ENCODE data around the gene ASB1. TPM values are rescaled to one million over a fixed set of nuclear protein-coding genes. Genes with fewer than 3 reads are reported as not detected.

Gene ASB1
- total RNA-seq, 2 experiments from 2014 or later = 31.7 to 33.4 TPM

- DNase-seq = no peak
- CTCF ChIA-PET = no interaction called here
- H3K27me3 Mint-ChIP-seq = no peaks in the 10 kb centered on the region
- no peaks in the 10 kb centered on the region for H3K9me3 Mint-ChIP-seq (ENCODE audit: low read depth)
- H3K4me1 Mint-ChIP-seq = peaks cover 14% of the 10 kb centered on the region
- no peaks in the 10 kb centered on the region for H3K36me3 Mint-ChIP-seq (ENCODE audit: low read depth)
- POLR2A ChIA-PET = no interaction called here
- ATAC-seq = no peak
- intact Hi-C loops (cut with DNase I, micrococcal nuclease) = no loop called here
- H3K27ac Mint-ChIP-seq = no peak overlapping the region
- H3K4me3 Mint-ChIP-seq = no peak overlapping the region
Measured at GRCh38 chr2:238489431-238489830, 62.7 kb downstream of the ASB1 start.

- Mint-ChIP-seq H3K4me3 (no peak overlapping the region), H3K27ac (no peak overlapping the region), H3K4me1 (peaks cover 19% of the 10 kb centered on the region), H3K27me3 (no peaks in the 10 kb centered on the region), H3K36me3 (ENCODE audit: low read depth) (no peaks in the 10 kb centered on the region), H3K9me3 (ENCODE audit: low read depth) (no peaks in the 10 kb centered on the region)
- CTCF ChIA-PET = interaction anchor here (0.5 to 0.6 kb wide), 2 partner anchors 117 to 873 kb away, joined by 3 read pairs; no protein-coding TSS in a partner anchor
- POLR2A ChIA-PET = no interaction called here
- intact Hi-C loops (cut with DNase I, micrococcal nuclease) = no loop called here
- ATAC-seq = no peak
- no peak for DNase-seq
Measured at GRCh38 chr2:238489896-238490295, 63.2 kb downstream of the ASB1 start.

GRCh38 chr2:238492840-238493239 lies 66.1 kb downstream of the ASB1 start:
- Mint-ChIP-seq H3K36me3 (ENCODE audit: low read depth) (no peaks in the 10 kb centered on the region), H3K4me1 (peaks cover 22% of the 10 kb centered on the region), H3K4me3 (no peak overlapping the region), H3K27me3 (no peaks in the 10 kb centered on the region), H3K27ac (no peak overlapping the region), H3K9me3 (ENCODE audit: low read depth) (no peaks in the 10 kb centered on the region)
- ChIA-PET CTCF (no interaction called here), POLR2A (no interaction called here)
- DNase-seq (no peak), ATAC-seq (no peak)
- intact Hi-C loops (cut with DNase I, micrococcal nuclease) = no loop called here

- no peaks in the 10 kb centered on the region for H3K27me3 Mint-ChIP-seq
- no peaks in the 10 kb centered on the region for H3K9me3 Mint-ChIP-seq (ENCODE audit: low read depth)
- H3K36me3 Mint-ChIP-seq (ENCODE audit: low read depth) = no peaks in the 10 kb centered on the region
- ATAC-seq = no peak
- H3K4me3 Mint-ChIP-seq = no peak overlapping the region
- no peak for DNase-seq
- peaks cover 22% of the 10 kb centered on the region for H3K4me1 Mint-ChIP-seq
- ChIA-PET POLR2A (no interaction called here), CTCF (interaction anchor here (1.1 to 1.3 kb wide), 2 partner anchors 20 to 123 kb away, joined by 3 to 6 read pairs; no protein-coding TSS in a partner anchor)
- H3K27ac Mint-ChIP-seq = peak overlapping the region; percentile 70
- intact Hi-C loops (cut with DNase I, micrococcal nuclease) = no loop called here
Measured at GRCh38 chr2:238493411-238493810, 66.7 kb downstream of the ASB1 start.

GRCh38 chr2:238493880-238494572 lies 67.3 kb downstream of the ASB1 start:
- ChIA-PET POLR2A (no interaction called here), CTCF (interaction anchor here (0.8 to 1.3 kb wide), 3 partner anchors 16 to 124 kb away, joined by 3 to 6 read pairs (median 4); no protein-coding TSS in a partner anchor)
- Mint-ChIP-seq H3K4me3 (no peak overlapping the region), H3K4me1 (peaks cover 22% of the 10 kb centered on the region), H3K27ac (peak overlapping the region; percentile 70), H3K27me3 (no peaks in the 10 kb centered on the region), H3K9me3 (ENCODE audit: low read depth) (no peaks in the 10 kb centered on the region), H3K36me3 (ENCODE audit: low read depth) (no peaks in the 10 kb centered on the region)
- peak; percentile 68 for DNase-seq
- intact Hi-C loops (cut with DNase I, micrococcal nuclease) = no loop called here
- peak; percentile 92 for ATAC-seq

- CTCF ChIA-PET = interaction anchor here (0.8 to 1.3 kb wide), 3 partner anchors 16 to 124 kb away, joined by 3 to 6 read pairs (median 4); no protein-coding TSS in a partner anchor
- POLR2A ChIA-PET = no interaction called here
- intact Hi-C loops (cut with DNase I, micrococcal nuclease) = no loop called here
- H3K4me3 Mint-ChIP-seq = no peak overlapping the region
- H3K36me3 Mint-ChIP-seq (ENCODE audit: low read depth) = no peaks in the 10 kb centered on the region
- DNase-seq (no peak), ATAC-seq (no peak)
- peaks cover 22% of the 10 kb centered on the region for H3K4me1 Mint-ChIP-seq
- no peaks in the 10 kb centered on the region for H3K27me3 Mint-ChIP-seq
- H3K9me3 Mint-ChIP-seq (ENCODE audit: low read depth) = no peaks in the 10 kb centered on the region
- peak overlapping the region; percentile 70 for H3K27ac Mint-ChIP-seq
Measured at GRCh38 chr2:238494573-238494961, 67.8 kb downstream of the ASB1 start.

GRCh38 chr2:238495422-238495821 lies 68.7 kb downstream of the ASB1 start:
- ChIA-PET POLR2A (interaction anchor here (0.7 kb wide), 1 partner anchor 91 kb away, joined by 4 read pairs; no protein-coding TSS in a partner anchor), CTCF (no interaction called here)
- intact Hi-C loops (cut with DNase I, micrococcal nuclease) = no loop called here

GRCh38 chr2:238496756-238497609 lies 70.3 kb downstream of the ASB1 start:
- no peak for ATAC-seq
- Mint-ChIP-seq H3K4me3 (no peak overlapping the region), H3K27me3 (no peaks in the 10 kb centered on the region), H3K4me1 (peaks cover 22% of the 10 kb centered on the region), H3K27ac (peak overlapping the region; percentile 34), H3K36me3 (ENCODE audit: low read depth) (no peaks in the 10 kb centered on the region), H3K9me3 (ENCODE audit: low read depth) (no peaks in the 10 kb centered on the region)
- POLR2A ChIA-PET = no interaction called here
- no peak for DNase-seq
- intact Hi-C loops (cut with DNase I, micrococcal nuclease) = no loop called here
- CTCF ChIA-PET = no interaction called here

More at GRCh38 chr2:238495422-238495821, 68.7 kb downstream of the ASB1 start:
- Mint-ChIP-seq H3K36me3 (ENCODE audit: low read depth) (no peaks in the 10 kb centered on the region), H3K9me3 (ENCODE audit: low read depth) (no peaks in the 10 kb centered on the region), H3K4me1 (peaks cover 22% of the 10 kb centered on the region), H3K27me3 (no peaks in the 10 kb centered on the region), H3K27ac (no peak overlapping the region), H3K4me3 (no peak overlapping the region)
- ATAC-seq (no peak), DNase-seq (no peak)

- POLR2A ChIA-PET = no interaction called here
- Mint-ChIP-seq H3K4me3 (no peak overlapping the region), H3K9me3 (ENCODE audit: low read depth) (no peaks in the 10 kb centered on the region), H3K27ac (no peak overlapping the region), H3K4me1 (peaks cover 22% of the 10 kb centered on the region), H3K27me3 (no peaks in the 10 kb centered on the region), H3K36me3 (ENCODE audit: low read depth) (no peaks in the 10 kb centered on the region)
- DNase-seq (no peak), ATAC-seq (no peak)
- intact Hi-C loops (cut with DNase I, micrococcal nuclease) = no loop called here
- CTCF ChIA-PET = no interaction called here
Measured at GRCh38 chr2:238497610-238498005, 70.9 kb downstream of the ASB1 start.

GRCh38 chr2:238498188-238498587 lies 71.5 kb downstream of the ASB1 start:
- ATAC-seq (no peak), DNase-seq (no peak)
- Mint-ChIP-seq H3K27ac (no peak overlapping the region), H3K9me3 (ENCODE audit: low read depth) (no peaks in the 10 kb centered on the region), H3K27me3 (no peaks in the 10 kb centered on the region), H3K36me3 (ENCODE audit: low read depth) (no peaks in the 10 kb centered on the region), H3K4me1 (peaks cover 20% of the 10 kb centered on the region), H3K4me3 (no peak overlapping the region)
- intact Hi-C loops (cut with DNase I, micrococcal nuclease) = no loop called here
- ChIA-PET POLR2A (no interaction called here), CTCF (no interaction called here)

- no peak for ATAC-seq
- H3K27ac Mint-ChIP-seq = no peak overlapping the region
- no peaks in the 10 kb centered on the region for H3K9me3 Mint-ChIP-seq (ENCODE audit: low read depth)
- no peak for DNase-seq
- CTCF ChIA-PET = no interaction called here
- H3K27me3 Mint-ChIP-seq = no peaks in the 10 kb centered on the region
- no peaks in the 10 kb centered on the region for H3K36me3 Mint-ChIP-seq (ENCODE audit: low read depth)
- POLR2A ChIA-PET = no interaction called here
- intact Hi-C loops (cut with DNase I, micrococcal nuclease) = no loop called here
- no peak overlapping the region for H3K4me3 Mint-ChIP-seq
- peaks cover 14% of the 10 kb centered on the region for H3K4me1 Mint-ChIP-seq
Measured at GRCh38 chr2:238498691-238499295, 72.1 kb downstream of the ASB1 start.

Measured in activated CD4-positive, alpha-beta T cell treated with anti-CD3 and anti-CD28 coated beads for 36 hours (primary cell).